Stimulated activated CD4-positive, alpha-beta T cell treated with anti-CD3 and anti-CD28 coated beads, Interleukin-2, amount 100 ng/mL, for 48 hours (primary cell): ENCODE results near the gene DCAF7.

Experiments
- DNase-seq, 2 donors: peaks; one replicate each; pipeline ENCODE4 v3.0.0-alpha.2; 2020

DCAF7 gene

DNA sequence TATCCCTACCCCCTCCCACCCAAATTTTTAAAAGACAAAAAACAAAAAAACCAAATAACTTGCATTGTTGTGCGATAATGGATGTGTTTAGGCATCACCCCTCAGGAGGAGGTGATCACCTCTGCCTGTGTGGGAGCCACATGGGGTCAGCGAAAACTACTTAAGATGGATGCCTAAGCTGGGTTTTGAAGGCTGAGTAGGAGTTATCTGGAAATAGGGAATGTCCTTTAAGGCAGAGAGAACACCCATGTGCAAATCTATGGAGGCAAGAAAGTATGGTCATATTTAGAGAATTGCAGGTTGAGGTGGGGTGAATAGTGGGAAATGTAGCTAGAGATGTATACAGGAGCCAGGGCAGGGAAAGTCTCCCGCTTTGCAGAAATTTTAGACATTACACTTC is 44.9 kb downstream of the DCAF7 start:
- DNase-seq, result no peak

DNA sequence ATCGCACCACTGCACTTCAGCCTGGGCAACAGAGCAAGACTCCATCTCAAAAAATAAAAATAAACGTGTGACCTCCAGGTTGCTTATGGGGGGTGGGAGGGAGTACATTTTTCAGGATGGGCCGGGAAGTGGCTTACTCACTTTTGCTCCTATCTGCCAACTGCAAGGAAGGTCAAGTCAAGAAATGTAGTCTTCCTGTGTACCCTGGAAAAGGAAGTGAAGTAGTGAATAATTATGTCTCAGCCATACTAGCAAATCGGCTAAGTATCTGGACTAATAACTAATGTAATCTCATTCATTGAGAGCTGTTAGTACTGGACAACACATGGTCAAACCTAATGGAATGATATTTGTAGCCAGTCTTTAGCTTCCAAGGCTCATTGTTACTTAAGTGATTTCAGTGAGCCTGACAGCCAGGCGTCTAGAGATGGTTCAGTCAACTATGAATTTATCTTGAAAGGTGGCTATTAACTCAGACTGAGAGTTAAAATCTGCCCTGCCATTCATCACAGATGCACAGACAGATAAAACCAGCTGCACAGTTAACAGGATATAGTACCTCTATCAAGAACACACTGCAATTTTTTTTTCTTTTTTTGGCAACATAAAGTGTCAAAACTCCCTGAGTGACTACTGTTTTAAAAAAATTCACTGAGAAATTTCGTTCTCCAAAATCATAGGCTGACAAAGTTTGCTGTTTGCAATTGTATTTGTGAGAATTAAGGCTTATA is 46.7 kb downstream of the DCAF7 start:
- DNase-seq, result no peak

DNA sequence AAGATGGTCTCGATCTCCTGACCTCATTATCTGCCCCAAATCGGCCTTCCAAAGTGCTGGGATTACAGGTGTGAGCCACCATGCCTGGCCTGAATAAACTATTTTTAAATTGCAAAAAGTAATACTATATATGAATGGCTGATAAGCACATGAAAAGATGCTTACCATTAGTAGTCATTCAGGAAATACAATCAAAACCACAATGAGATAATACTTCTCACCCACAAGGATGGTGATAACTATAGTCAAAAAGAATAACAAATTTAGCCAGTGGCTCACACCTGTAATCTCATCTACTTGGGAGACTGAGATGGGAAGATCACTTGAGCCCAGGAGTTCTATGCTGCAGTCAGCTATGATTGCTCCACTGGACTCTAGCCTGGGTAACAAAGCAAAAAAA is 48.0 kb downstream of the DCAF7 start:
- DNase-seq, result no peak

DNA sequence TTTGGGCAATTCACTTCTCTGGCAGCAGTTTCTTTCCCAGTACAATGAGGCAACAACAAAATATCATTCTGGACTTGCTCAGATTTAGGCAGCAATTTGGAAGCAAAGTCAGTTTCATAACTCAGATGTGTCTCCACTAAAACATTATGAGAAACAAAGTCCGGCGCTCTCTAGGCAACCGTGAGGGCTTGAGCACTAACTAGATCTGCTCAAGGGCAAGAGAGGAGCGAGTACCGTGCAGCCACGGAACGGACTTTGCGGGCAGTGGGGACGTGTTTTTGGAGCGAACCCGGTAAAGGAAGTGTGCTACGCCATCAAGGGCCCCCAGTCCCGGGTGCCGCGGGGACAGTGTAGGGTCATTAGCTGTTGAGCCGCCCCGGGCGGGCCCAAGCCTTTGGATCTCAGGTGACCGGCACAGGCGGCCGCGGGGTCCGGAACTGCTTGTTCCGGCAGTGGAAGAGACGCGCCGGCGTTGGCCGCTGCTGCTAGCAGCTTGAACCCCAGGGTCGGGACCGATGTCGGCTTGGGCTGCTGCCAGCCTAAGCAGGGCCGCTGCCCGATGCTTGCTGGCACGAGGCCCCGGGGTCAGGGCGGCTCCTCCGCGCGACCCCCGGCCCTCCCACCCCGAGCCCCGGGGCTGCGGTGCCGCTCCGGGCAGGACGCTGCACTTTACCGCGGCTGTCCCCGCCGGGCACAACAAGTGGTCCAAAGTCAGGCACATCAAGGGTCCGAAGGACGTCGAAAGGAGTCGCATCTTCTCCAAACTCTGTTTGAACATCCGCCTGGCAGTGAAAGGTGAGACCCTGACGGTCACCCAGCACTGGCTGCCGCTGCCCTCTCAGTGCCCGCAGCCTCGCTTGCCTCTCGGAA is 50.5 kb downstream of the DCAF7 start, which contains the start of gene TACO1:
Gene TACO1, plus strand, starts transcription at position 327 of the 870 bp plus-strand sequence. Its CDS starts 189 bp downstream, at position 516.
- DNase-seq, result peak; percentile 78 to 80

DNA sequence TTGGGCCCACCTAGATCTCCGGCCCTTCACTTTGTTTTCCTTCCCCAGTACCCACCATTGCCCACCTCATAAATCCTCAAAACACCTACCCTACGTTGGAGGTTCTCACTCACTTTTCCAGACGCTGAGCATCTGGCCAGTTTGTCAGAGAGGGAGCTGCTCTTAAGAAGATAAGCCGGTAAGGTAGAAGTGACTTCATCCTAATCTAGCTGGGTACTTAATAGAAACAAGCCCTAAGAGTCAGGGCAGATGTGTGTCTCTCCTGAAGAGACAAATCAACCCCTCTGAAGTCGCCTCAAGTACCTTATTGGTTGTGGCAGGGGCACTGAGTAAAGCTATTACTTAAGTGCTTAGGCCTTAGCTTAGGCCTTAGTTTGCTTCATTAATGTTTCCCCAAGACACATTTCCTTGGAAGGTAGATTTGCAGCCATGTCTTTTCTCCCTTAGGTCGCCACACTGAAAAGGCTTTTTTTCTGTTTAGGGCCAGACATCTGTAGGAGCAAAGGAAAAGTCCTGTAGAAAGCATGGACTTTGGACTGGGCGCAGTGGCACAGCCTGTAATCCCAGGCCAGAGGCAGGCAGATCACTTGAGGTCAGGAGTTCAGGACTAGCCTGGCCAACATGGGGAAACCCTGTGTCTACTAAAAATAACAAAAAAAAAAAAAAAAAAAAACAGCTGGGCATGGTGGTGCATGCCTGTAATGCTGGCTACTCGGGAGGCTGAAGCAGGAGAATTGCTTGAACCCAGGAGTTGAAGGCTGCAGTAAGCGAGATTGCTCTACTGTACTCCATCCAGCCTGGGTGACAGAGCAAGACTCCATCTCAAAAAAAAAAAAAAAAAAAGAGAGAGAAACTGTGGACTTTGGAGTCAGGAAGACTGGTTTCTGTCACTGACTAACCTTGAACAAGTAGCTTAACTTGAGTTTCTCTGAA is 51.4 kb downstream of the DCAF7 start:
- DNase-seq, result no peak

DNA sequence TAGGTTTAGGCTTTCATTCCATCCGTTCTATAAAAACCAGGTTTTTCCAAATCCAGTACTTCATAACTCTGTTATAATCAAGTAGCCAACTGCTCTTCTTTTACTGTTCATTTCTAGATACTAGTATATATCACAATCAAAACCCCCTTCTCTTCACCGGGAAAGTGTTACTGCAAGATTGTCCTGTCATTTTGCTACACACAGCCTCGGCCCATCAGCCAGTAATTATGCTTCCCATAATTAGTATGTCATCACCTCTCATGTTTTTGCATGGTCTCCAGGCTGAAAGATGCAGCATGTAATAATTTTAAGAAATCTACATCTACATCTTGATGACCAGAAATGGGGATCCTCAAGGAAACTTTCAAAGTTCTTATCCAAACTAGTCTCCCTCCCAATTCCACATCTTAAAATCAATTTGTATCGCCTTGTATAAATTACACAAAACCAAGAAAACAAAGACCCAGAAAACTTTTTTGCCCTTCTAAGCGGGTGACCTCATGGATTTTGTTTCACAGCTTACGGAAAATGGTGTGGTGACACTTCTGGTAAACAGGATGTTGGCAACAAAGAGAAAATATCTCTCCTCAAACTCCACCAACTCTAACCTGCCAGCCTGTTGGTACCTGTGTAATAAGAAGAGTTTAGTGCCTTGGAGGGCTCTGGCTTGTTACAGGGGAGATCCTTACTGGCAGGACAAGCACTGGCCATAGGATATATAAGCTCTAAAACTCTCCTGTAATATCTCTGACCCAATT is 59.7 kb downstream of the DCAF7 start:
- no peak for DNase-seq

DNA sequence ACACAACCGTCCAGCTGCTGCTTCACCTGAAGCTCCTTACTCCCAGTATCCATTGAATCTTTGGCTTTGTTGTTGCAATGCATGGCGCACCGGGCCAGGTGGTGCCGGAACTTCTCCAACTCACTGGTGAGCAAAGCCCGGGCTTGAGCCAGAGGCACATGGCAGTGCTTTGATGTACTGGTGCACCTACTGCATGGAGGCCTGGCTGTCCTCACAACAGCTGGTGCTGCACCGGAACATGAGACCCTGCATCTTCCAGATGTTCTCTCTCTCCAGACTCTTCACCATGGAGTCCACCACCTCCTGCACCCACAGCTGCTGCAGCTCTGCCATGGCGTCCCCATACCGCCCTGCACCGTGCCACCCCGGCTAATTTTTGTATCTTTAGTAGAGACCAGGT is 60.6 kb downstream of the DCAF7 start:
- DNase-seq, result no peak

DNA sequence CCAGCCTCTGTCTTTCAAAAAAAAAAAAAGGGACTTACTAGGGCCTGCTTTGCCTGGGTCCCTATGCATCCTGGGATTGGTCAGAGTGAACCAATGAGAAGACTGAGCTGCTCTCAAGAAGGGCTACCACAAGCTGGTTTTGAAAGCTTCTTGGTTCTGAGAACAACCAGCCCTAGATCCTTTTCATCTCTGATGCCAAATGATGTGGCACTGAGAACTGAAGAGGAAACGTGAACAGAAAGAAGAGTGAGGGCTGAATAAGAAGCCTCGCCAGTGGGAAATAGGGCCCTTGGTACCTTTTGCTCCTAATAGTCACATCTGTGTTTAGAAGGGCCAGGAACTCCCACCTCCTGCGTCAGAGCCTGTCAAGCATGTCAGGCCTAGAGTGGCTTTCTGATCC is 61.1 kb downstream of the DCAF7 start:
- DNase-seq, result no peak

DNA sequence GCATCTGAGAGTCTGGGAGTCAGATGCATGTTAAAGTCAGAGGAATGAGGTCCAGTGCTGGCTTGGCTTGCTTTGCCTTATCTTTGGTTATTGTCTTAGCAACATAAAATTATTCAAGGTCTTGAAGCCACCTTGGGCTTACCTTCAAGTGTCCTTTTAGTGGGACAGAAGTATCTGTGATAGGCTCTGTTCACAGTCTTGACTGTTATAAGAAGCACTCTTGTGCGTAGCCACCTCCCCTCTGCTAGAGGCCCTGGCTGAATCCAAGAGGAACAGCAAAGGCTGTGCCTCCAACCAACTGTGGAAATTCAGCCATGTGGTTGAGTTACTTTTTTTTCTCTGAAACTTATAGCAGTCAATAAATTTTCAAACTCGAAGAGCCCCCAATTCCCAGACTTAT is 63.4 kb downstream of the DCAF7 start:
- DNase-seq, result no peak

DNA sequence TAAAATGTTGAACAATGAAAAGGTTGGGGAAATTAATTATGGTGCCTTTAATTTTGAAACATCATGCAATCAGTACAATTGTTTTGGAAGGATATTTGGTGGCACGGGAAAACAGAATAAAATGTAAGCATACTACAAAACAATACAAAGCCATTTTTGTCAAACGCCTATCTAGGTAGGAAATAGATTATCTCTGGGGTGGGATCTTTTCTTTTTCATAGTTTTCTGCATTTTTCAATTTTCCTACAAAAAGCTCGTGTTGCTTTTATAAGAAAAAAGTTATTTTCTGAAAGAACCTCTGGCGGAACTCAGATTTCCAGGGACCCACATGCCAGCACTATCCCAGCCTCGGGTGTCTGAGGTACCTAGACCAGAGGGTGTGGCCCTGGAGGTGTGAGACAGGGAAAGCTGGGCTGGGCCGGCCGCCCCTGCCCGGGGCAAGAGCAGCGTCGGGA is 71.0 kb downstream of the DCAF7 start:
- DNase-seq, result no peak

DNA sequence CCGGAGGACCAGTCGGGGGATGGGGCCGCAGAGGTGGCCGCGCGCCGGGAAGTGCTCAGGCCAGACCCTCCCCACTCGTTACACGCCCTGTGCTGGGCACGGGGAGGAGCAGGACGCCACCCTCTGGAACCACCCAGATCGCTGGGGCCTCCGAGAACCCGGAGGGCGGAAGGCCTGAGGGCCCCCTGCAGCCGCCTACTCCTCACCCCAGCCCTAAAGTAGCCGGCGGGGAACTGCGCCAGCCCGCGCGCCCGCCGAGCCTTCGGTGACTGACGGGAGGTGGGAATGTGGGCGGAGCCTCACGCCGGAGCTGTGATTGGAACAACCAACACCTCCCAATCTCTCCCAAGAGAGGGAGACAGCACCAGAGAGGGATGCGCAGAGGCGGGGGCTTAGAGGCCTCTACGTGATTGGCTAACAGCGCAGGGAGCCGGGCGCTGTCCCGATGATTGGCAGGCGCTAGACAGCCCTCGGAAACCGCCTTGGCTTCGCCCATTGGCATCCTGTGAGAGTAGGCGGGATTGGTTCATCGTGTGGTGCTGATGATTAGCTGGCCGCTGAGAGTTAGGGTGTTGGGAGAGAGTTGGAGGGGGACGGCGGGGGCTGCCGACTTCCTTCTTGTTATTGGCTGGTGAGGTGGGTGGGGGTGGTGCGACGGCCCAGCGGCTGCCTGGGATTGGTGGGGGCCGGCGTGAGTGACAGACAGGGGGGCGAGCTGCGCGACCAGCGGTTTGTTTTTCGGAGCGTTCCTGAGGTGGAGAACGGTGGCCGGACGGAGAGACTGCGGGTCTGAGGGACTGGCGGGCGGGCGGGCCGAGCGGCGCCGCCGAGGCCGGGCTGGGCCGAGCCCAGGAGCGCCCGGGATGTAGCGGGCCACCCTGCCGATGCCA is 71.7 kb downstream of the DCAF7 start, which contains the start of gene MAP3K3:
Gene MAP3K3, plus strand, starts transcription at position 734 of the 890 bp plus-strand sequence. CDS start 343 bp downstream, outside the sequence.
- peak; percentile 90 to 91 for DNase-seq

DNA sequence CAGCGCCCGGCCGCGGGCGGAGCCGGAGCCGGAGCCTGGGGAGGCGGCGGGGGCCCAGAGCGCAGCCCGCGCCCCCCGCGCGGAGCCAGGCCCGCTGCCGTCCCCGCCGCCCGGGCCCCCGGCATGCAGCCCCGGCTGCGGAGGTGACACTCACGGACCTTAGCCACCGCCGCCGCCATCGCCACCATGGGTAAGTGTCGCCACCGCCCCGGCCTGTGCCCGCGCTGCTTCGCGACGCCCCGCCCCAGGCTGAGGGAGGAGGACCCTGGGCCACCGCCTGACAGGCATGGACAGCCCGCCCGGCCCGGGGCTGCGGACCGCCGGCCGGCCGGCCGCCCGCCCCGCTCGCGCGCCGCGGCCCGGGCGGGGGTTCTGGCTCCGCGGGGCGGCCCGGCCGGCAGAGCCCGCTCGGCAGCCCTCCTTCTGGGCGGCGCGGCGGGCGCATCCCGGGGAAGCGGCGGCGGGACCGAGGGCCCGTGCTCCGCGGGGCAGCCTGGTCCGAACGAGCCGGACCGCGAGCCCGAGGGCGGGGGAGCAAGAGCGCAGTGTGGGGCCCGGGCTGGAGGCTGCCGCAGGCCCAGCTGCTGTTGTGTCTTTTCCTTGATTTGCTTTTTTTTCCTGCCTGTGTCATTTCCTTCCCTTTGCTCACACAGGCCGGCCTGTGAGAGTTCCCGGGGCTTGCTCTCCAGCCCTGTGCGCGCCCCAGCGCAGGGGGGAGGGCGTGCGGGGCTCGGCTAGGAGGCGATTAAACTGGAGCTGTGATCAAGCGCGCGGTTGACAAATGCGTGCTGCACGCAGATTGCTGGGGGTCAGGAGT is 72.5 kb downstream of the DCAF7 start:
- peak in 1 of 2 donors; percentile 52 for DNase-seq

DNA sequence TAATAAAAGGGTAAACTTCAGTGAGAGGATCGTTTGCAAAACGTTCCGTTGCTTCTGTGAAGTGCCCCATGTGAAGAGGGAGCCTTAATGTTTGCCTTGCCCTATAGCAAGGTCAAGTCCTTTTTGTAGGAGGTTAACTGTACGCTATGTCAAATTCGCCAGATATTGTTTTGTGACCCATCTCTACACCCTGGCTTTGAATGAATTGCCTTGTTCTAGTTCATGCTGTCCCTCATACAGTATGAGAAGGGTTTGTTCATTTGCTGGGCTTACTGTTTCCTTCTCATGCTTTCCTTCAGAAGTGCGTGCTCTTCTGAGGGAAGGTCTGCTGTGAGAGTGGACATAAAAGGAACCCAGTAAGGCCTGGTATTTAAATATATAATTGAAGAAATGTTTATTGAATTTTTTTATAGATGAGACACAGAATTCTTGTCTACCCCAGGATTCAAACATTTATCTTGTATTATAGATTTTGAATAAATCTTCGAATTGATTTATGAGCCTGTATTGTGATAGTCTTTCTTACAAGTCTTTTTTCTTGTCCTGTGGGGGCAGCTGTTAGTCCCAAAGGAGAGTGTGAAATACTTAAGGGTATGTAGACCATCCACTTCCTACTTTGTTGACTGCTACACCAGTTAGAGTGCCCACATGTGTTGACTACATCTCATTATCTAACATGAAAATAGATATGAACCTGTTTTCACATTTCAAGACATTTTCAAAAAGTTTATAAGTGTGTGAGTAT is 73.7 kb downstream of the DCAF7 start:
- DNase-seq, result no peak

DNA sequence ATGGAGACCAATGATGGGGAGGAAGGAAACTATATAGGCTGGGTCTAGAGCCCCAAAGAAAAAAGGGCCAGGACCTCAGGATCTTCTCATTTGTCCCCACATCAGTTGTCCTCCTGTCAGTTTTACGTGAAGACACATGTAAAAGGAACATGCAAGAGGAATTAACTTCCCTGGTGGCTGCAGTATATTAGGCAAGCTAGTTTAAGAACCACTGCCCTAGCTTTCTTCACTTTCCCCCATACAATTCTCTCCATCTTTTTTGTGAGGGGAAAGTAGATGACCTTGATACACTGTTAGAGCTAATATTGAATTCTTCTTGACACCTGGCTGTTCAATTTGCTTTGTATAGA is 74.2 kb downstream of the DCAF7 start:
- DNase-seq, result no peak

DNA sequence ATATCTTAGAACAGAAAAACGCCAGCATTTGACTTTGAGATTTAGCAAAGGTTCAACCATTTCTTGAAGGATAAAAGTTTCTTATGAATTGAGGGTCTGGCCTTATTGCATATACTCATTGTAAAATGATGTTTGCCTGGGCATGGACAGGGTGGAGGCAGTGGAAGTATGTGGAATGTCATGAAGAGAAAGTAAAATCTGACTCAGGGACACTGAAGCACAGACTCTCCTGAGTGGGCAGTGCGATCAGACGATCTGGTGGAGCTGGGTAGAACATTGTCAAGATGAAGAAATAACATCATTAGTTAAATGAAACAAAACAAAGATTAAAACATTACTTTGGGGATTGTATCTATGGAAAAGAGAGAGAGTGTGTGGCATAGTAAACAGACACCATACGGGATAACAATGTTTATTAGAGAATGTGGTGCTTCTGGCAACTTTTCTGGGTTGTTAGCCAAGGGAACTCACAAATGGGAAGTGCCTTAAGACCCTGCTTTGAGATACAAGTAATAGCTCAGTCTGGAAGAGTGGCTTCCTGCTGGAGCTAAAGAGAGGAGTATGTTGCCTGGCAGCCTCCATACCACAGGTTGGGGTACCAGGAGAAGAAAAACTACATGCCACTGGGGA is 76.4 kb downstream of the DCAF7 start:
- no peak for DNase-seq

DNA sequence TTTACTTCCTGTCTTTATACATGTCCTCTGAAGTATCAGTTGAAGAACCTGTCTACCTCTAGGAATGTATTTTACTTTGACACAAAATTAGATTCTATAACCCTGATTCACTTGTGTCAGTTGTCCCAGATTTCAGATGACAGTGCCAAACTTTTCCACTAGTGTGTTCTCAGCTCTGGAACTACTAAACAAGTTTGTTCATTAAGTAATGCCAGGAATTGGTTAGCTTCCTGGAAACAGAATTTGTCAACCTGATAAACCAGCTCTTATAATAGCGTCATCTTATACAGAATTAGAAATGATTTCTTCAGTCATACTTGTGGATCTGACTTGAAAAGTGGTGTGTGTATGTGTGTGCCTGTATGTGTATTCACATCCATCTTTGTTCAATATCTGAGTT is 79.3 kb downstream of the DCAF7 start:
- no peak for DNase-seq

DNA sequence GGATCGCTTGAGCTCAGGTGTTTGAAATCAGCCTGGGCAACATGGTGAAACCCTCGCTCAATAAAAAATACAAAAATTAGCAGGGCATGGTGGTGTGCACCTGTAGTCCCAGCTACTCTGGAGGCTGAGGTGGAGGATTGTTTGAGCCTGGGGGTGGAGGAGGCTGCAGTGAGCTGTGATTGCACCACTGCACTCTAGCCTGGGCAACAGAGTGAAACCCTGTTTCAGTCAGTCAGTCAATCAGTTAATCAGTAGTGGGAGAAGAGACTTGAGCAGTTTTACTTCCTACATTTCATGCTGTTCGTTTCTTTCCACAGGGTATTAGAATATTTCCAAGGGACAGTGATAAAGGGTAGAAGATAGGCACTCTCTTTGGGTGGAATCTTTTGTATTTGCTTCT is 80.8 kb downstream of the DCAF7 start:
- DNase-seq, result no peak

DNA sequence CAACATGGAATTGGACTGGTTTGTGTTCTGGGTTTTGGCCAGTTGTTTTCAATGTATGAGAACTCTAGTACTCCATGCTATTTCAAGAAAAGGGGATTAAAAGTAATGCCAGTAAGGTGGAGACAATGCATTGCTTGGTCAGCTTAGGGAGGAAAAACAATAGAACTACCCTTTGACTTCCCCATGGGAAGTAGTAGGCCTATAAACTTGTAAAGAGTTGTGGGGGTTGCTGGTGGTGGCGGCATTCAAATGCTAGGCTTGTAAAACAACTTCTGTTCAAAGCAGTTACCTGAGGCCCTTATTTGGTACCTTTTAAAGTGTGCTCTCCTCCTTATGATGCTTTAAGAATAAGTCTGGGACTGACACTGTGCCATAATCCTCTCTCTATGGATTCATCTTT is 81.3 kb downstream of the DCAF7 start:
- DNase-seq, result no peak

DNA sequence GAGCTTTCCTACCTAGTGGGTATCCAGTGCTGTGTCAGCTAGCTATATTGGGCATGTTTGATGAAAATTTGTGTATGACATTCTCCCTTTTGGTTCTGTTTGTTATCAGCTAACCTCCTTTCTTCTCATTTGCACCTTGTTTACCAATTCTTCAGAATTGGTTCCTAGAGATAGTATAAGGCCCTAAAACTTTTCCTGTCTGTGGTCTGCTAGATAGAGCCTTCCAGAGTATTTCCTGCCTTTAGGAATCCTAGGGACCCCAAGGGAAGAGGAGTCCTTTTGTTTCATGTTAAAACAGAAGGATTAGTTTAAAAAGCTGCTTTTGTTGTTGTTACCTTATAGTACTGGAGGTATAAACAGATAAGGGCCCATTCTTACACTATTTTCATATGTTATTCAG is 83.5 kb downstream of the DCAF7 start:
- no peak for DNase-seq
